ENCODE data around the gene UNC5C.

UNC5C gene

DNA sequence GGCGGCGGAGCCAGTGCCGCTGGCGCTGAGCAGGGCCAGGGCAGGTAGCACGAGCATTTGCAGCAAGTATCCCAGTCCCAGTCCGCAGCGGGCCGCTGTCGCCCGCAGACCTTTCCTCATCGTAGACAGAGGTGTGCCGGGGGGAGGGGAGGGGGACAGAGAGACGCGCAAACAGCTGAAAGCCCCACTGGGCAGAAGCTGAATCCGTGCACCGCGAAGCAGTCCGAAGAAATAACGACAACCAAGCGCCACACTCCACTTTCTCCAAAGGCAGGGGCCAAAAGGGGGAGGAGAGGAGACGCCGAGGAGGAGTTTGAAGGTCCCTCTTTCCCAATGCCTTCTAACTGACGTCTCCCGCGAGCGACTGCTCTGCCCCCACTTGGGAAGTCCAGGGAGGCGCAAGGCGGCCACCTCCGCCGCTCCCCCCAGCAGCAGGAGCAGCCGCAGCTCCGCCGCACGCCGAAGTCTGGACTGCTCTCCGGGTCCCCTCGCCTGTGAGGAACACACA is at the start of gene UNC5C:
Gene UNC5C (minus strand): TSS at position 236 of the 508 bp plus-strand sequence.
- Mint-ChIP-seq H3K27me3 (peaks cover 66% of the 10 kb centered on the region), H3K9me3 (no peaks in the 10 kb centered on the region), H3K36me3 (ENCODE audit: low read depth) (no peaks in the 10 kb centered on the region), H3K4me3 (peak within 1 kb of the TSS; percentile 74), H3K27ac (no peak within 1 kb of the TSS), H3K4me1 (ENCODE audit: low read depth) (peaks cover 23% of the 10 kb centered on the region)
- peak; percentile 31 for DNase-seq

- Mint-ChIP-seq H3K27ac (no peak overlapping the region), H3K4me1 (ENCODE audit: low read depth) (peaks cover 3% of the 10 kb centered on the region), H3K4me3 (no peak overlapping the region), H3K36me3 (ENCODE audit: low read depth) (no peaks in the 10 kb centered on the region), H3K9me3 (no peaks in the 10 kb centered on the region), H3K27me3 (no peaks in the 10 kb centered on the region)
- no peak for DNase-seq
These were observed 47.9 kb upstream of the UNC5C start for GRCh38 chr4:95596676-95597075.

GRCh38 chr4:95594629-95595028 is 45.9 kb upstream of the UNC5C start:
- no peak for DNase-seq
- no peaks in the 10 kb centered on the region for H3K36me3 Mint-ChIP-seq (ENCODE audit: low read depth)
- H3K27ac Mint-ChIP-seq = no peak overlapping the region
- no peaks in the 10 kb centered on the region for H3K4me1 Mint-ChIP-seq (ENCODE audit: low read depth)
- H3K27me3 Mint-ChIP-seq = no peaks in the 10 kb centered on the region
- H3K9me3 Mint-ChIP-seq = no peaks in the 10 kb centered on the region
- no peak overlapping the region for H3K4me3 Mint-ChIP-seq

DNA sequence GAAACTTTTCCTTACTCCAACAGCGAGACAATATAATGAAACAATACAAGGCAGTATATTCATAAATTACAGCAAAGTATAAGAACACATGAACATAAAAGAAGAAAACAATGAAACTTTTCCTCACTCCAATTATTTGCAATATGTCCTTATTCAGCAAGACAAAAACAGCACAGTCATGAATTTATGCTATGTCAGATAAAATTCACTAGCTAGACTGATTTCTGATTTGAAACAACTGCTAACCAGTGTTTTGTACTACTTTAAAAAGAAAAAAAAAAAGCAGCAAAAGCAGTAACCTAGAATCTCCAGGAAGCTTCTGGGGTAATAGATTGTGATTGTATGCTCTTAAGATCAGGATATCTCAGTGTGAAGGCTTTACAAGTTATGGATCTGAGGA is 45.2 kb upstream of the UNC5C start:
- Mint-ChIP-seq H3K27ac (no peak overlapping the region), H3K4me1 (ENCODE audit: low read depth) (no peaks in the 10 kb centered on the region), H3K9me3 (no peaks in the 10 kb centered on the region), H3K36me3 (ENCODE audit: low read depth) (no peaks in the 10 kb centered on the region), H3K4me3 (no peak overlapping the region), H3K27me3 (no peaks in the 10 kb centered on the region)
- DNase-seq = no peak

- DNase-seq = no peak
- Mint-ChIP-seq H3K4me3 (no peak overlapping the region), H3K4me1 (ENCODE audit: low read depth) (no peaks in the 10 kb centered on the region), H3K27me3 (no peaks in the 10 kb centered on the region), H3K9me3 (no peaks in the 10 kb centered on the region), H3K27ac (no peak overlapping the region), H3K36me3 (ENCODE audit: low read depth) (no peaks in the 10 kb centered on the region)
These were observed 42.5 kb upstream of the UNC5C start for GRCh38 chr4:95591278-95591677.

GRCh38 chr4:95590615-95591014 is 41.8 kb upstream of the UNC5C start:
- H3K36me3 Mint-ChIP-seq (ENCODE audit: low read depth) = no peaks in the 10 kb centered on the region
- H3K4me3 Mint-ChIP-seq = no peak overlapping the region
- H3K27me3 Mint-ChIP-seq = no peaks in the 10 kb centered on the region
- no peaks in the 10 kb centered on the region for H3K9me3 Mint-ChIP-seq
- no peaks in the 10 kb centered on the region for H3K4me1 Mint-ChIP-seq (ENCODE audit: low read depth)
- DNase-seq = no peak
- no peak overlapping the region for H3K27ac Mint-ChIP-seq

- Mint-ChIP-seq H3K27ac (no peak overlapping the region), H3K36me3 (ENCODE audit: low read depth) (no peaks in the 10 kb centered on the region), H3K4me3 (no peak overlapping the region), H3K9me3 (peaks cover 5% of the 10 kb centered on the region), H3K4me1 (ENCODE audit: low read depth) (no peaks in the 10 kb centered on the region), H3K27me3 (no peaks in the 10 kb centered on the region)
- DNase-seq = no peak
These were observed 36.4 kb upstream of the UNC5C start for GRCh38 chr4:95585016-95585695.

DNA sequence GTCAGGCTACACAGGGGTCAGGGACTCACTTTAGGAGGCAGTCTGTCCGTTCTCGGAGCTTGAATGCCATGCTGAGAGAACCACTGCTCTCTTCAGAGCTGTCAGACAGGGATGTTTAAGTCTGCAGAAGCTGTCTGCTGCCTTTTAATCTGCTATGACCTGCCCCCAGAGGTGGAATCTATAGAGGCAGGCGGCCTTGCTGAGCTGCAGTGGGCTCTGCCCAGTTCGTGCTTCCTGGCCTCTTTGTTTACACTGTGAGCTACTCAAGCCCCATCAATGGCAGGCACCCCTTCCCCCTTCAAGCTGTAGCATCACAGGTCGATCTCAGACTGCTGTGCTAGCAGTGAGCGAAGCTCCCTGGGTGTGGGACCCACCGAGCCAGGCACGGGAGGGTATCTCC is 31.5 kb upstream of the UNC5C start:
- H3K27me3 Mint-ChIP-seq = no peaks in the 10 kb centered on the region
- no peak overlapping the region for H3K27ac Mint-ChIP-seq
- no peak overlapping the region for H3K4me3 Mint-ChIP-seq
- DNase-seq = no peak
- peaks cover 16% of the 10 kb centered on the region for H3K9me3 Mint-ChIP-seq
- H3K36me3 Mint-ChIP-seq (ENCODE audit: low read depth) = no peaks in the 10 kb centered on the region
- no peaks in the 10 kb centered on the region for H3K4me1 Mint-ChIP-seq (ENCODE audit: low read depth)

GRCh38 chr4:95572304-95572991 is 23.7 kb upstream of the UNC5C start:
- Mint-ChIP-seq H3K36me3 (ENCODE audit: low read depth) (no peaks in the 10 kb centered on the region), H3K27me3 (no peaks in the 10 kb centered on the region), H3K9me3 (peaks cover 7% of the 10 kb centered on the region), H3K4me3 (no peak overlapping the region), H3K27ac (no peak overlapping the region), H3K4me1 (ENCODE audit: low read depth) (no peaks in the 10 kb centered on the region)
- DNase-seq = no peak

GRCh38 chr4:95571577-95571976 is 22.8 kb upstream of the UNC5C start:
- Mint-ChIP-seq H3K4me1 (ENCODE audit: low read depth) (no peaks in the 10 kb centered on the region), H3K27me3 (no peaks in the 10 kb centered on the region), H3K4me3 (no peak overlapping the region), H3K9me3 (peaks cover 7% of the 10 kb centered on the region), H3K27ac (no peak overlapping the region), H3K36me3 (ENCODE audit: low read depth) (no peaks in the 10 kb centered on the region)
- no peak for DNase-seq

GRCh38 chr4:95563638-95564337 is 15.0 kb upstream of the UNC5C start:
- Mint-ChIP-seq H3K27me3 (no peaks in the 10 kb centered on the region), H3K4me1 (ENCODE audit: low read depth) (no peaks in the 10 kb centered on the region), H3K9me3 (peaks cover 9% of the 10 kb centered on the region), H3K36me3 (ENCODE audit: low read depth) (no peaks in the 10 kb centered on the region), H3K27ac (no peak overlapping the region), H3K4me3 (no peak overlapping the region)
- no peak for DNase-seq

DNA sequence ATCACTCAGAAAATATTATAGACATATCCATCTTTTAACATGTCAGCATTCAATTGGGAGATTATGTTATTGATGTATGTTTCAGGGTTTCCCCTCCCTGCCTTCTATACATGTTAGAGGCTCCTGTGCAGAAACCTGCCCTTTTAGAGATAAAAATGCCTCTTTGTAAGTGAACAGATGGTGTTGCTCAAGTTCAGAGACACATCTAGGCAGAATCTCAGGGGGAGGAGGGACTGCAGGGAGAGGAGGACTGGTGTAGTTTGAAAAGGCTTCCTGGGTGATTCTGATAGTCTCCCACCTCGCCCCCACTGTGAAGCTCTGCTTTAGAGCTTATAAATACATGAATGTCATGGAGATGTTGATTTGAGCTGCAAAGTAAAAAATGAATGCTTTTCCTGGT is 12.0 kb upstream of the UNC5C start:
- H3K27me3 Mint-ChIP-seq = no peaks in the 10 kb centered on the region
- no peak overlapping the region for H3K4me3 Mint-ChIP-seq
- no peak for DNase-seq
- no peaks in the 10 kb centered on the region for H3K4me1 Mint-ChIP-seq (ENCODE audit: low read depth)
- no peaks in the 10 kb centered on the region for H3K36me3 Mint-ChIP-seq (ENCODE audit: low read depth)
- peaks cover 8% of the 10 kb centered on the region for H3K9me3 Mint-ChIP-seq
- H3K27ac Mint-ChIP-seq = no peak overlapping the region

DNA sequence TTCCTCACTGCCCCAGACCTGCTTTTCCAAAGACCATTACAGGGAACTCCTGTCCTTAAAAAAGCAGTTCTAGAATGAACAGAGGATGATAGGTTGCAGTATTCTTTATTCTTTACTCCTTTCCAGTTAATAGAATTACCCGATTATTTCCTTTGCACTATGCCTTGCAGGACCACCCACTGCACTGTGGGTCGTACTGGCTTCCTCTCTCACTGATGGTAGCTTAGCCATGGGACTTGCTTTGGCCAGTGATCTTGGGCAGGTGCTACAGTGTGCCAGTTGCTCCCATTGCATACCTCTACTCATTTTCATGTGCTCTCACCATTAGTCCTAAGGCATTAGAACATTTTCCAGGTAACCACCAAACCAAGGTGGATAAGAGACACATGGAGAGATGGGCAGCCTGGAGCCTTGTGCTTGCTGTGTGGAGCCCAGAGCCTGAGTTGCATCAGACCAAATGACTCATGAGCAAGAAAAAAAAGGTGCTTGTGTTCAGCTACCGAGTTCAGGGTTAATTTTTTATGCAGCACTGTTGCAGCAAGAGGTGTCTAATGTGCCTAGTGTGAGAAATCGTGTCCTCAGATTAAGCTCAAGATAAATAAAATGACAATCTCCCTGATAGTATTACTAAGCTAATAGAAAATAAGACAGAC is 7.6 kb upstream of the UNC5C start:
- Mint-ChIP-seq H3K27ac (no peak overlapping the region), H3K9me3 (no peaks in the 10 kb centered on the region), H3K4me3 (no peak overlapping the region), H3K4me1 (ENCODE audit: low read depth) (no peaks in the 10 kb centered on the region), H3K27me3 (peaks cover 8% of the 10 kb centered on the region), H3K36me3 (ENCODE audit: low read depth) (no peaks in the 10 kb centered on the region)
- no peak for DNase-seq

GRCh38 chr4:95552942-95553550 is 4.3 kb upstream of the UNC5C start:
- DNase-seq = no peak
- Mint-ChIP-seq H3K27ac (no peak overlapping the region), H3K4me3 (no peak overlapping the region), H3K27me3 (peaks cover 35% of the 10 kb centered on the region), H3K36me3 (ENCODE audit: low read depth) (no peaks in the 10 kb centered on the region), H3K4me1 (ENCODE audit: low read depth) (peaks cover 21% of the 10 kb centered on the region), H3K9me3 (no peaks in the 10 kb centered on the region)

All from activated T-cell treated with anti-CD3 and anti-CD28 coated beads, Interleukin-2, amount 50 U/mL, for 24 hours (primary cell).